Endothelial cell (in vitro differentiated cells): ENCODE data around the gene HENMT1. TPM values are rescaled to one million over a fixed set of nuclear protein-coding genes. Genes with fewer than 3 reads are reported as not detected.
A peak's percentile ranks its signal among the peaks of the same experiment; 100 is the strongest.

ENCODE experiments used
- DNase-seq: peaks from one replicate; pipeline ENCODE4 v3.0.0; 2021; ENCODE audit warnings: low spot score
- H3K27ac Mint-ChIP-seq: one replicate; pipeline ENCODE4 v1.8.0; 2021; ENCODE audit warnings: mixed read lengths, inconsistent platforms; ENCODE audit not compliant: unreplicated experiment
- H3K27me3 Mint-ChIP-seq: one replicate; pipeline ENCODE4 v1.8.0; 2021; ENCODE audit warnings: mild to moderate bottlenecking, moderate library complexity, mixed read lengths, inconsistent platforms; ENCODE audit not compliant: unreplicated experiment
- H3K36me3 Mint-ChIP-seq: one replicate; pipeline ENCODE4 v1.8.0; 2021; ENCODE audit warnings: mild to moderate bottlenecking, low read depth, mixed read lengths, inconsistent platforms; ENCODE audit not compliant: unreplicated experiment
- H3K4me1 Mint-ChIP-seq: one replicate; pipeline ENCODE4 v1.8.0; 2021; ENCODE audit warnings: mild to moderate bottlenecking, mixed read lengths, inconsistent platforms; ENCODE audit not compliant: unreplicated experiment
- H3K4me3 Mint-ChIP-seq: one replicate; pipeline ENCODE4 v1.8.0; 2021; ENCODE audit warnings: mild to moderate bottlenecking, mixed read lengths, inconsistent platforms; ENCODE audit not compliant: unreplicated experiment
- H3K9me3 Mint-ChIP-seq: one replicate; pipeline ENCODE4 v1.8.0; 2021; ENCODE audit warnings: mixed read lengths, inconsistent platforms; ENCODE audit not compliant: unreplicated experiment
- total RNA-seq: library from RNA; stranded (reverse); fragmentation: NEBNext Ultra II Directional; extraction: Animal tissue kit (Norgen Biotek cat#: 25700); gene quantifications from one replicate; pipeline ENCODE4 v1.2.1, GENCODE V29; 2021; ENCODE audit not compliant: unreplicated experiment
- TF ChIP-seq, protein P1 (sequence below): fragments of 200-600 bp; sonication (generic); IDR thresholded peaks from one replicate; pipeline ENCODE4 v1.5.0; 2021; ENCODE audit warnings: antibody characterized with exemption; ENCODE audit not compliant: unreplicated experiment

HENMT1 gene
- total RNA-seq, 1 donor from 2014 or later = 10.5 TPM

- Mint-ChIP-seq H3K36me3 (no peaks in the 10 kb centered on the region), H3K27me3 (peaks cover 3% of the 10 kb centered on the region), H3K4me3 (no peak overlapping the region), H3K9me3 (no peaks in the 10 kb centered on the region), H3K27ac (no peak overlapping the region), H3K4me1 (no peaks in the 10 kb centered on the region)
- TF ChIP-seq, protein P1, sequence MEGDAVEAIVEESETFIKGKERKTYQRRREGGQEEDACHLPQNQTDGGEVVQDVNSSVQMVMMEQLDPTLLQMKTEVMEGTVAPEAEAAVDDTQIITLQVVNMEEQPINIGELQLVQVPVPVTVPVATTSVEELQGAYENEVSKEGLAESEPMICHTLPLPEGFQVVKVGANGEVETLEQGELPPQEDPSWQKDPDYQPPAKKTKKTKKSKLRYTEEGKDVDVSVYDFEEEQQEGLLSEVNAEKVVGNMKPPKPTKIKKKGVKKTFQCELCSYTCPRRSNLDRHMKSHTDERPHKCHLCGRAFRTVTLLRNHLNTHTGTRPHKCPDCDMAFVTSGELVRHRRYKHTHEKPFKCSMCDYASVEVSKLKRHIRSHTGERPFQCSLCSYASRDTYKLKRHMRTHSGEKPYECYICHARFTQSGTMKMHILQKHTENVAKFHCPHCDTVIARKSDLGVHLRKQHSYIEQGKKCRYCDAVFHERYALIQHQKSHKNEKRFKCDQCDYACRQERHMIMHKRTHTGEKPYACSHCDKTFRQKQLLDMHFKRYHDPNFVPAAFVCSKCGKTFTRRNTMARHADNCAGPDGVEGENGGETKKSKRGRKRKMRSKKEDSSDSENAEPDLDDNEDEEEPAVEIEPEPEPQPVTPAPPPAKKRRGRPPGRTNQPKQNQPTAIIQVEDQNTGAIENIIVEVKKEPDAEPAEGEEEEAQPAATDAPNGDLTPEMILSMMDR = no peak
- DNase-seq = no peak
These were observed 43.7 kb downstream of the HENMT1 start for GRCh38 chr1:108617008-108617723.

GRCh38 chr1:108615544-108615943 is 45.3 kb downstream of the HENMT1 start:
- DNase-seq = no peak
- no peak overlapping the region for H3K27ac Mint-ChIP-seq
- H3K9me3 Mint-ChIP-seq = no peaks in the 10 kb centered on the region
- H3K4me1 Mint-ChIP-seq = no peaks in the 10 kb centered on the region
- TF ChIP-seq, protein P1 = no peak
- H3K36me3 Mint-ChIP-seq = no peaks in the 10 kb centered on the region
- H3K27me3 Mint-ChIP-seq = no peaks in the 10 kb centered on the region
- H3K4me3 Mint-ChIP-seq = no peak overlapping the region

DNA sequence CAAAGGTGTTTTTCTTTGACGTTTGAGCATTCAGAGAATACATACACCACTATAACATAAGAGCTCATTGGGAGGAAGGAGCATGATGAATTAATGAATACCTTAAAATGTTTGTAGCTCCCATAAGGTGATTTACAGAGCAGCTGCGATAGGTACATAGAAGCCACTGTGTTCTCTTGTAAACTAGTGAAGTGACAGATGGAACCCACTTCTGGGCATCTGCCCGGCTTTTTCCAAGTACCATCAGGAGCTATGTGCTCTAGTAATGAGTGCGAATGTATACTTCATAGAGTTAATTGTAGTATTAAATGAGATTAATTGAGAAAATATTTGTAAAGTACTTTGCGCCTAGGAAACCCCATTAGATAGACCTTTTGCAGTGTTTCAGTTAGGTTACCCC is 48.4 kb downstream of the HENMT1 start:
- Mint-ChIP-seq H3K4me3 (no peak overlapping the region), H3K27ac (no peak overlapping the region), H3K9me3 (no peaks in the 10 kb centered on the region), H3K36me3 (peaks cover 21% of the 10 kb centered on the region), H3K27me3 (peaks cover 2% of the 10 kb centered on the region), H3K4me1 (no peaks in the 10 kb centered on the region)
- TF ChIP-seq, protein P1 = no peak
- DNase-seq = no peak

- no peak overlapping the region for H3K4me3 Mint-ChIP-seq
- no peak overlapping the region for H3K27ac Mint-ChIP-seq
- H3K36me3 Mint-ChIP-seq = peaks cover 21% of the 10 kb centered on the region
- no peaks in the 10 kb centered on the region for H3K9me3 Mint-ChIP-seq
- H3K27me3 Mint-ChIP-seq = peaks cover 2% of the 10 kb centered on the region
- TF ChIP-seq, protein P1 = no peak
- no peak for DNase-seq
- no peaks in the 10 kb centered on the region for H3K4me1 Mint-ChIP-seq
These were observed 48.9 kb downstream of the HENMT1 start for GRCh38 chr1:108611984-108612383.

DNA sequence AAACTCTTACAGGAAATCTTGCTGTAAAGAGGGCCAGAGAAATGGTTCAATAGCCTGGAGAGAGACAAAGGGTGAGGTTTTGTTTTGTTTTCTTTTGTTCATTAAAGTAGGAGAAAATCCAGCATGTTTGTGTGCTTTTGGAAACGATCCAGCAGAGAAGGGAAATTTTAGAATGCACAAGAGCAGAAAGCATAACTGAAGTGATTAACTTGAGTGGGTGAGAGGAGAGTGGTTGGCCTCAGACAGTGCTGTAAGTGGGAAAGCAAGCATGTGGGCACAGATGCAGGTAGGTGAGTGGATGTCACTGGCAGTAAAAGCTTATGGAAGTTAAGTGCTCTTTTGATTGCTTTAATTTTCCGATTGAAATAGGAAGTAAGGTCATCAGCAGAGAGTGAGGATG is 50.8 kb downstream of the HENMT1 start:
- no peaks in the 10 kb centered on the region for H3K4me1 Mint-ChIP-seq
- no peak overlapping the region for H3K27ac Mint-ChIP-seq
- peaks cover 21% of the 10 kb centered on the region for H3K36me3 Mint-ChIP-seq
- H3K27me3 Mint-ChIP-seq = peaks cover 2% of the 10 kb centered on the region
- DNase-seq = no peak
- TF ChIP-seq, protein P1 = no peak
- H3K9me3 Mint-ChIP-seq = no peaks in the 10 kb centered on the region
- peak overlapping the region; percentile 17 for H3K4me3 Mint-ChIP-seq
